Type B pancreatic cell (in vitro differentiated cells): ENCODE measurements around the gene C14orf39. TPM values are rescaled to one million over a fixed set of nuclear protein-coding genes. Genes with fewer than 3 reads are reported as not detected.
"Not testable (repeated sequence)": the region's sequence is repeated elsewhere in the genome, so short reads cannot be mapped to it uniquely, and the experiment has no call there.

Experiments
- DNase-seq: peaks from one replicate; pipeline ENCODE4 v3.0.0; 2021; ENCODE audit warnings: mixed read lengths; ENCODE audit not compliant: unreplicated experiment; ENCODE audit errors: extremely low spot score
- H3K27ac Mint-ChIP-seq: 2 replicates; pipeline ENCODE4 v1.8.0; 2021; ENCODE audit warnings: mild to moderate bottlenecking, mixed read lengths
- H3K27me3 Mint-ChIP-seq: 2 replicates; pipeline ENCODE4 v1.8.0; 2021; ENCODE audit warnings: mixed read lengths
- H3K36me3 Mint-ChIP-seq: 2 replicates; pipeline ENCODE4 v1.8.0; 2021; ENCODE audit warnings: mixed read lengths
- H3K4me1 Mint-ChIP-seq: one replicate; pipeline ENCODE4 v1.8.0; 2021; ENCODE audit warnings: mixed read lengths; ENCODE audit not compliant: unreplicated experiment
- H3K4me3 Mint-ChIP-seq: 2 replicates; pipeline ENCODE4 v1.8.0; 2021; ENCODE audit warnings: mild to moderate bottlenecking, mixed read lengths
- H3K9me3 Mint-ChIP-seq: 2 replicates; pipeline ENCODE4 v1.8.0; 2021; ENCODE audit warnings: mixed read lengths
- total RNA-seq: library from RNA; stranded (reverse); gene quantifications from 2 replicates; pipeline ENCODE4 v1.2.1, GENCODE V29; 2021; ENCODE audit warnings: low replicate concordance
- TF ChIP-seq, protein P1 (sequence below): fragments of 200-600 bp; sonication (generic); conservative IDR thresholded peaks from 2 replicates; pipeline ENCODE4 v1.5.0; 2021; ENCODE audit warnings: antibody characterized with exemption, mild to moderate bottlenecking

C14orf39 gene
- total RNA-seq, 1 donor from 2014 or later: 0.80 TPM

DNA sequence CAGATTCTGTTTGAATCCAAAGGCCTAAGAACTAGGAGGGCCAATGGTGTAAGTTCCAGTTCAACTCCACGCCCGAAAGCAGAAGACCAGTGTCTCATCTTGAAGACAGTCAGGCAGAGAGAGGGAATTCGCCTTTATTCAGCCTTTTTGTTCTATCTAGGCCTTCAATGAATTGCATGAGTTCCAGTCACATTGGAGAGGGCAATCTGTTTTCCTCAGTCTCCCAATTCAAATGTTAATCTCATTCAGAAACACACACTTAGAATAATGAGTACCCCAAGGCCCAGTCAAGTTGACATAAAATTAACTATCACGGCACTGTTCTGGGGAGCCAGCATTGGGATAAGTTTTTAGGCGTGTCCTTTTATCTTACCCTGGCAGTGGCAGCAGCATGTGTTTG is 65.8 kb downstream of the C14orf39 start:
- TF ChIP-seq, protein P1, sequence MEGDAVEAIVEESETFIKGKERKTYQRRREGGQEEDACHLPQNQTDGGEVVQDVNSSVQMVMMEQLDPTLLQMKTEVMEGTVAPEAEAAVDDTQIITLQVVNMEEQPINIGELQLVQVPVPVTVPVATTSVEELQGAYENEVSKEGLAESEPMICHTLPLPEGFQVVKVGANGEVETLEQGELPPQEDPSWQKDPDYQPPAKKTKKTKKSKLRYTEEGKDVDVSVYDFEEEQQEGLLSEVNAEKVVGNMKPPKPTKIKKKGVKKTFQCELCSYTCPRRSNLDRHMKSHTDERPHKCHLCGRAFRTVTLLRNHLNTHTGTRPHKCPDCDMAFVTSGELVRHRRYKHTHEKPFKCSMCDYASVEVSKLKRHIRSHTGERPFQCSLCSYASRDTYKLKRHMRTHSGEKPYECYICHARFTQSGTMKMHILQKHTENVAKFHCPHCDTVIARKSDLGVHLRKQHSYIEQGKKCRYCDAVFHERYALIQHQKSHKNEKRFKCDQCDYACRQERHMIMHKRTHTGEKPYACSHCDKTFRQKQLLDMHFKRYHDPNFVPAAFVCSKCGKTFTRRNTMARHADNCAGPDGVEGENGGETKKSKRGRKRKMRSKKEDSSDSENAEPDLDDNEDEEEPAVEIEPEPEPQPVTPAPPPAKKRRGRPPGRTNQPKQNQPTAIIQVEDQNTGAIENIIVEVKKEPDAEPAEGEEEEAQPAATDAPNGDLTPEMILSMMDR: no peak
- DNase-seq: no peak
- no peaks in the 10 kb centered on the region for H3K36me3 Mint-ChIP-seq
- H3K4me1 Mint-ChIP-seq: no peaks in the 10 kb centered on the region
- no peaks in the 10 kb centered on the region for H3K9me3 Mint-ChIP-seq
- no peak overlapping the region for H3K27ac Mint-ChIP-seq
- H3K27me3 Mint-ChIP-seq: no peaks in the 10 kb centered on the region
- no peak overlapping the region for H3K4me3 Mint-ChIP-seq

DNA sequence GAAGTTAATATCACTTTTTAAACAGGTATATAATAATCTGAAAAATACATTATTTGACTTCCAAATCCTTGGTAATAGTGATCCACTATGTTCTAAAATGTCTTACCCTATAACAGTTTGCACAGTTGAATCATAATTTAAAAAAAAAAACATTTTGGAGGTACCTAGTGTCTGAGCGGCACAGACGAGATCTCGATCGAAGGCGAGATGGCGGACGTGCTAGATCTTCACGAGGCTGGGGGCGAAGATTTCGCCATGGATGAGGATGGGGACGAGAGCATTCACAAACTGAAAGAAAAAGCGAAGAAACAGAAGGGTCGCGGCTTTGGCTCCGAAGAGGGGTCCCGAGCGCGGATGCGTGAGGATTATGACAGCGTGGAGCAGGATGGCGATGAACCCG is 88.3 kb downstream of the C14orf39 start:
- H3K36me3 Mint-ChIP-seq, H3K27me3 Mint-ChIP-seq, H3K27ac Mint-ChIP-seq, H3K9me3 Mint-ChIP-seq, H3K4me3 Mint-ChIP-seq, DNase-seq, H3K4me1 Mint-ChIP-seq: not testable (repeated sequence)

DNA sequence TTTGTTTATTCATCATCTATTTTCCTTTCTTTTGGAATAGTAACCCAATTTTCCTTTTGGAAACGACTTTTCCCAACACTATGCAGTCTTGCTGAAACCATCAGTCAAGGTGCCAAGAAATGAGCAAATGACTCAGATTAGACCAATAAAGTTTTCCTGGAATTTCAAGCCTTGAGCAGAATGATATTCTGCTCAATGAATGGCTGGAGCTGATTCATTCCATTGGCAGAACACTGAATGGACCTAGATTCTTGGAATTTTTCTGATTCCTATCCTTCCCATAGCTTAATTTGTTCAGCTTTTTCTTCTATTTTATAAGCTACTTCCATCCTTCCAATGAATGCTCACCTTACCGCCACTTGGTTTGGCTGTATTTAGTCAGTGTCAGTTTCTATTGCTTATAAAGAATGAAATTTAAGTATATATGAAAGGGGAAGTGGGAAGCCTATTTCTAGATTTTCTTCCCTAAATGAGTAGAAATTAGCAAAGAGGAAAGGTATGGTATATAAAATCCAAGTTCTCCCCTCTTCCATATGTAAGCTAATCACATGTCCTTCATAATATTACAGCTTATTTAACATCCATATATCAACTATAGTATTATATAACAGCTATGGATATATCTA is 89.0 kb downstream of the C14orf39 start:
- H3K9me3 Mint-ChIP-seq: peaks cover 5% of the 10 kb centered on the region
- no peaks in the 10 kb centered on the region for H3K36me3 Mint-ChIP-seq
- no peaks in the 10 kb centered on the region for H3K27me3 Mint-ChIP-seq
- H3K4me1 Mint-ChIP-seq: no peaks in the 10 kb centered on the region
- DNase-seq: no peak
- no peak overlapping the region for H3K27ac Mint-ChIP-seq
- no peak overlapping the region for H3K4me3 Mint-ChIP-seq
- TF ChIP-seq, protein P1: no peak

Other genes starting within 250 kb of the C14orf39 start
- gene PPM1A, start 236.8 kb downstream of the C14orf39 start, total RNA-seq: 34.5 and 45.0 TPM in 2 replicates
- gene SIX6, start 23.1 kb upstream of the C14orf39 start, total RNA-seq: not detected in 2 replicates
- 1.00 and 32.6 TPM in 2 replicates for gene SIX1, start 163.4 kb upstream of the C14orf39 start, total RNA-seq
- 18.2 and 26.0 TPM in 2 replicates for gene SIX4, start 238.3 kb upstream of the C14orf39 start, total RNA-seq
- gene MNAT1, start 248.7 kb upstream of the C14orf39 start, total RNA-seq: 24.9 and 32.7 TPM in 2 replicates